ENCODE measurements around the gene FRMD8.

DNA sequence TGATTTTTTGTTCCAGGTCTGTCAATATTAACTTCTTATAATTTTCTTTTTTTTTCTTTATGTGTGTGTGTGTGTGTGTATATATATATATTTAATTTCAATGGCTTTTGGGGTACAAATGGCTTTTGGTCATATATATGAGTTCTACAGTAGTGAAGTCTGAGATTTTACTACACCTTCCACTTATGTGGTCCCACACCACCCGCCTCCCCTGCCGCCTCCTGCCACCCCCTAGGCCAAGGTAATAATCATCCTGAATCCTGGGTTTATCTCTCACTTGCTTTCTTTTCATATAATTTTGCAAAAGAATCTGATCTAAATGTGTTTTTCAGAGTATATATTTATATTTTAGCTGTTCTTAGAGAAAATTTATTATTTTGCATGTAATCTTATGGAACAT is 47.2 kb downstream of the FRMD8 start:
- no peak for TF ChIP-seq ZBTB7A (IDR thresholded peaks at IDR 0.05; ENCODE audit: low read depth)
- TF ChIP-seq TCF12 (IDR thresholded peaks at IDR 0.05; ENCODE audit: low read depth) = no peak
- TF ChIP-seq EGR1 (IDR thresholded peaks at IDR 0.05) = no peak
- TF ChIP-seq CEBPB (IDR thresholded peaks at IDR 0.05) = no peak
- TF ChIP-seq TAF1 (IDR thresholded peaks at IDR 0.05; ENCODE audit: low read depth) = no peak
- no peak for TF ChIP-seq EP300 (IDR thresholded peaks at IDR 0.05; ENCODE audit: borderline replicate concordance)
- no peak for TF ChIP-seq REST (IDR thresholded peaks at IDR 0.05; ENCODE audit: low read depth)
- no peak for TF ChIP-seq MAX (IDR thresholded peaks at IDR 0.05)
- no peak for TF ChIP-seq NFIC (IDR thresholded peaks at IDR 0.05)
